Measurements from ENCODE around the gene REX1BD. TPM values are rescaled to one million over a fixed set of nuclear protein-coding genes. Genes with fewer than 3 reads are reported as not detected.

The REX1BD gene
- total RNA-seq, 1 experiment from 2014 or later: 61.4 TPM

DNA sequence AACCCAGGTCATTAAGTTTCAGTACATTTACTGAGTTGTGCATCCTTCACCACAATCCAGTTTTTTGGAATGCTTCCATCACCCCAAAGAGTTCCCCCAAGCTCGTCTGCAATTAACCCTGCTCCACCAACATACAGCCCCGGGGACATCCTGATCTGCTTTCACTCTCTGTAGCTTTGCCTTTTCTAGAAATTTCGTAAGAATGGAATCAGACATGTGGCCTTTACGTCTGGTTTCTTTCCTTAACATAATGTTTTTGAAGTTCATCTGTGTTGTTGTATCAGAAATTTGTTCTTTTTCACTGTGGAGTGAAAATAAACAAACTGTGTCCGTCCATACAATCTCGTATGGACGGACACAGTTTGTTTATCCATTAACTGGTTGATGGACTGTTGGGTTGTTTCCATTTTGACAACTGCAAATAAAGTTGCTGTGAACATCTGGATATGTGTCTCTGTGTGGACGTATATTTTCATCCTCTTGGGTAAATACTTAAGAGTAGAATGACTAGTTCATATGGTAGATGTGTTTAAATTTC lies 51.2 kb downstream of the REX1BD start:
- BruUV-seq (replicated peaks): TSS peak; percentile 27

More for the DNA sequence above, 51.2 kb downstream of the REX1BD start:
- Histone ChIP-seq H3K9me3 (ENCODE audit: low read depth, low read length, poor library complexity, severe bottlenecking) (no peaks in the 10 kb centered on the region), H3K4me3 (ENCODE audit: low read depth, low read length, poor library complexity, severe bottlenecking) (no peak overlapping the region), H3K4me1 (ENCODE audit: insufficient read depth, low read length, poor library complexity, severe bottlenecking) (peaks cover 13% of the 10 kb centered on the region), H3K27me3 (replicated peaks; ENCODE audit: insufficient read depth, low read depth, low read length, poor library complexity) (no peaks in the 10 kb centered on the region), H3K36me3 (ENCODE audit: insufficient read depth, low read length, poor library complexity, severe bottlenecking) (no peaks in the 10 kb centered on the region), H3K27ac (ENCODE audit: low read depth, low read length, poor library complexity, severe bottlenecking) (no peak overlapping the region)
- DNase-seq (ENCODE audit: low spot score): no peak
- ChIA-PET POLR2A (ENCODE audit: low non-redundant PET) (no interaction called here), CTCF (no interaction called here)
- intact Hi-C loops (cut with micrococcal nuclease; ENCODE audit: unreplicated experiment): no loop called here
- TF ChIP-seq EZH2 (IDR thresholded peaks at IDR 0.05; ENCODE audit: borderline replicate concordance, low read depth, low read length, poor library complexity, severe bottlenecking): no peak
- TF ChIP-seq, protein P1, sequence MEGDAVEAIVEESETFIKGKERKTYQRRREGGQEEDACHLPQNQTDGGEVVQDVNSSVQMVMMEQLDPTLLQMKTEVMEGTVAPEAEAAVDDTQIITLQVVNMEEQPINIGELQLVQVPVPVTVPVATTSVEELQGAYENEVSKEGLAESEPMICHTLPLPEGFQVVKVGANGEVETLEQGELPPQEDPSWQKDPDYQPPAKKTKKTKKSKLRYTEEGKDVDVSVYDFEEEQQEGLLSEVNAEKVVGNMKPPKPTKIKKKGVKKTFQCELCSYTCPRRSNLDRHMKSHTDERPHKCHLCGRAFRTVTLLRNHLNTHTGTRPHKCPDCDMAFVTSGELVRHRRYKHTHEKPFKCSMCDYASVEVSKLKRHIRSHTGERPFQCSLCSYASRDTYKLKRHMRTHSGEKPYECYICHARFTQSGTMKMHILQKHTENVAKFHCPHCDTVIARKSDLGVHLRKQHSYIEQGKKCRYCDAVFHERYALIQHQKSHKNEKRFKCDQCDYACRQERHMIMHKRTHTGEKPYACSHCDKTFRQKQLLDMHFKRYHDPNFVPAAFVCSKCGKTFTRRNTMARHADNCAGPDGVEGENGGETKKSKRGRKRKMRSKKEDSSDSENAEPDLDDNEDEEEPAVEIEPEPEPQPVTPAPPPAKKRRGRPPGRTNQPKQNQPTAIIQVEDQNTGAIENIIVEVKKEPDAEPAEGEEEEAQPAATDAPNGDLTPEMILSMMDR (conservative IDR thresholded peaks at IDR 0.05; ENCODE audit: low read depth, low read length): no peak

Other genes starting within 250 kb of the REX1BD start
- 15.8 and 23.0 TPM in 2 replicates for gene PGPEP1, start 248.2 kb upstream of the REX1BD start, total RNA-seq (2021)
- gene GDF15, start 202.6 kb upstream of the REX1BD start, total RNA-seq (2021): 4.0 and 4.7 TPM in 2 replicates
- not detected in 2 replicates for gene LRRC25, start 191.2 kb upstream of the REX1BD start, total RNA-seq (2021)
- gene SSBP4, start 169.4 kb upstream of the REX1BD start, total RNA-seq (2021): 242 and 248 TPM in 2 replicates
- gene ISYNA1, start 150.7 kb upstream of the REX1BD start, total RNA-seq (2021): 153 and 223 TPM in 2 replicates
- 15.8 and 16.4 TPM in 2 replicates for gene ELL, start 66.7 kb upstream of the REX1BD start, total RNA-seq (2021)
- gene FKBP8, start 45.2 kb upstream of the REX1BD start, total RNA-seq (2021): 210 and 245 TPM in 2 replicates
- 111 and 114 TPM in 2 replicates for gene KXD1, start 30.9 kb upstream of the REX1BD start, total RNA-seq (2021)
- gene UBA52, start 16.9 kb upstream of the REX1BD start, total RNA-seq (2021): 1,270 and 1,348 TPM in 2 replicates
- 192 and 305 TPM in 2 replicates for gene CRLF1, start 18.0 kb downstream of the REX1BD start, total RNA-seq (2021)
- 9.3 and 18.0 TPM in 2 replicates for gene TMEM59L, start 24.1 kb downstream of the REX1BD start, total RNA-seq (2021)
- 16.3 and 16.8 TPM in 2 replicates for gene KLHL26, start 48.2 kb downstream of the REX1BD start, total RNA-seq (2021)
- gene CRTC1, start 94.9 kb downstream of the REX1BD start, total RNA-seq (2021): 18.1 and 20.3 TPM in 2 replicates
- not detected in 2 replicates for gene COMP, start 202.5 kb downstream of the REX1BD start, total RNA-seq (2021)
- gene UPF1, start 243.2 kb downstream of the REX1BD start, total RNA-seq (2021): 78.9 and 83.8 TPM in 2 replicates